Mesodermal cell (in vitro differentiated cells): Measurements from ENCODE around the gene CNOT1.

Source experiments
- H3K27ac ChIP-seq: 2 replicates; pipeline ENCODE4 v1.7.0; 2013; ENCODE audit warnings: mild to moderate bottlenecking, low read depth, low read length, moderate library complexity; ENCODE audit not compliant: severe bottlenecking
- H3K36me3 ChIP-seq: 2 replicates; pipeline ENCODE4 v1.7.1; 2013; ENCODE audit warnings: mild to moderate bottlenecking, low read length, moderate library complexity; ENCODE audit not compliant: control insufficient read depth, insufficient read depth
- H3K4me1 ChIP-seq: one replicate; pipeline ENCODE4 v1.7.1; 2013; ENCODE audit warnings: mild to moderate bottlenecking, low read length; ENCODE audit not compliant: insufficient read depth, control insufficient read depth, poor library complexity, severe bottlenecking
- H3K4me3 ChIP-seq: 2 replicates; pipeline ENCODE4 v1.7.0; 2013; ENCODE audit warnings: low read length, control low read depth, mild to moderate bottlenecking; ENCODE audit not compliant: insufficient read depth, poor library complexity, severe bottlenecking; ENCODE audit errors: extremely low read depth
- H3K9me3 ChIP-seq: 2 replicates; pipeline ENCODE4 v1.7.1; 2013; ENCODE audit warnings: mild to moderate bottlenecking, low read length, moderate library complexity; ENCODE audit not compliant: control insufficient read depth
- WGBS, 2 experiments: methylation state at CpG; one replicate each; pipeline ENCODE4 v1.1.5; 2013; ENCODE audit warnings: missing lambda C conversion rate in 2 of 2; ENCODE audit not compliant: insufficient coverage in 2 of 2; 5-methylcytosine and 5-hydroxymethylcytosine counted together

Gene CNOT1

GRCh38 chr16:58543685-58544084, 85.9 kb downstream of the CNOT1 start:
- Histone ChIP-seq H3K4me1 (no peaks in the 10 kb centered on the region), H3K27ac (no peak overlapping the region), H3K4me3 (no peak overlapping the region), H3K36me3 (peaks cover 95% of the 10 kb centered on the region), H3K9me3 (no peaks in the 10 kb centered on the region)
- 92 to 99% methylated on average over 6 to 7 of the region's 8 CpGs for WGBS, 2 experiments

GRCh38 chr16:58542291-58542690, 87.3 kb downstream of the CNOT1 start:
- no peak overlapping the region for H3K27ac ChIP-seq
- H3K9me3 ChIP-seq: no peaks in the 10 kb centered on the region
- no peak overlapping the region for H3K4me3 ChIP-seq
- WGBS, 2 experiments: 100% methylated on average over 1 of the region's 1 CpG
- no peaks in the 10 kb centered on the region for H3K4me1 ChIP-seq
- H3K36me3 ChIP-seq: peaks cover 95% of the 10 kb centered on the region

- Histone ChIP-seq H3K4me3 (no peak overlapping the region), H3K4me1 (no peaks in the 10 kb centered on the region), H3K27ac (no peak overlapping the region), H3K36me3 (peaks cover 97% of the 10 kb centered on the region), H3K9me3 (no peaks in the 10 kb centered on the region)
- 100% methylated on average over 2 of the region's 2 CpGs for WGBS, 2 experiments
Measured at GRCh38 chr16:58541711-58542110, 87.9 kb downstream of the CNOT1 start.

- H3K4me3 ChIP-seq: no peak overlapping the region
- H3K27ac ChIP-seq: no peak overlapping the region
- H3K36me3 ChIP-seq: peaks cover 95% of the 10 kb centered on the region
- no peaks in the 10 kb centered on the region for H3K9me3 ChIP-seq
- 93 to 97% methylated on average over 6 to 8 of the region's 10 CpGs for WGBS, 2 experiments
- no peaks in the 10 kb centered on the region for H3K4me1 ChIP-seq
Measured at GRCh38 chr16:58537124-58537906, 92.3 kb downstream of the CNOT1 start.

GRCh38 chr16:58536278-58536677, 93.3 kb downstream of the CNOT1 start:
- WGBS, 2 experiments: 100% methylated on average over 4 of the region's 5 CpGs
- no peak overlapping the region for H3K4me3 ChIP-seq
- H3K27ac ChIP-seq: no peak overlapping the region
- H3K36me3 ChIP-seq: peaks cover 95% of the 10 kb centered on the region
- no peaks in the 10 kb centered on the region for H3K9me3 ChIP-seq
- no peaks in the 10 kb centered on the region for H3K4me1 ChIP-seq

- H3K9me3 ChIP-seq: no peaks in the 10 kb centered on the region
- H3K36me3 ChIP-seq: peaks cover 96% of the 10 kb centered on the region
- WGBS, 2 experiments: 88 to 100% methylated on average over 2 of the region's 3 CpGs
Measured at GRCh38 chr16:58535100-58535499, 94.5 kb downstream of the CNOT1 start.

GRCh38 chr16:58533751-58534470, 95.7 kb downstream of the CNOT1 start:
- WGBS, 2 experiments: 90 to 95% methylated on average over 9 to 10 of the region's 14 CpGs
- H3K36me3 ChIP-seq: peaks cover 92% of the 10 kb centered on the region

More at GRCh38 chr16:58535100-58535499, 94.5 kb downstream of the CNOT1 start:
- Histone ChIP-seq H3K4me1 (no peaks in the 10 kb centered on the region), H3K27ac (no peak overlapping the region), H3K4me3 (no peak overlapping the region)

GRCh38 chr16:58532414-58532813, 97.2 kb downstream of the CNOT1 start:
- Histone ChIP-seq H3K36me3 (peaks cover 89% of the 10 kb centered on the region), H3K27ac (no peak overlapping the region), H3K4me3 (no peak overlapping the region), H3K4me1 (no peaks in the 10 kb centered on the region), H3K9me3 (no peaks in the 10 kb centered on the region)
- 90 to 96% methylated on average over 3 of the region's 3 CpGs for WGBS, 2 experiments

More at GRCh38 chr16:58533751-58534470, 95.7 kb downstream of the CNOT1 start:
- Histone ChIP-seq H3K27ac (no peak overlapping the region), H3K4me1 (no peaks in the 10 kb centered on the region), H3K9me3 (no peaks in the 10 kb centered on the region), H3K4me3 (no peak overlapping the region)

GRCh38 chr16:58530179-58530578, 99.4 kb downstream of the CNOT1 start:
- H3K36me3 ChIP-seq: peaks cover 87% of the 10 kb centered on the region
- 100% methylated on average over 2 to 3 of the region's 5 CpGs for WGBS, 2 experiments

GRCh38 chr16:58519707-58520106, 109.9 kb downstream of the CNOT1 start:
- Histone ChIP-seq H3K9me3 (no peaks in the 10 kb centered on the region), H3K27ac (no peak overlapping the region)

More at GRCh38 chr16:58530179-58530578, 99.4 kb downstream of the CNOT1 start:
- Histone ChIP-seq H3K4me3 (no peak overlapping the region), H3K27ac (no peak overlapping the region), H3K9me3 (no peaks in the 10 kb centered on the region), H3K4me1 (no peaks in the 10 kb centered on the region)

GRCh38 chr16:58518980-58519368, 110.7 kb downstream of the CNOT1 start:
- Histone ChIP-seq H3K4me1 (peaks cover 3% of the 10 kb centered on the region), H3K9me3 (no peaks in the 10 kb centered on the region), H3K36me3 (peaks cover 76% of the 10 kb centered on the region), H3K27ac (no peak overlapping the region), H3K4me3 (no peak overlapping the region)
- WGBS, 2 experiments: 92 to 100% methylated on average over 1 of the region's 1 CpG

More at GRCh38 chr16:58519707-58520106, 109.9 kb downstream of the CNOT1 start:
- no peak overlapping the region for H3K4me3 ChIP-seq
- peaks cover 3% of the 10 kb centered on the region for H3K4me1 ChIP-seq
- peaks cover 83% of the 10 kb centered on the region for H3K36me3 ChIP-seq
